Heart right ventricle (tissue), 16 donors: ENCODE data around the gene MORN5. TPM values are rescaled to one million over a fixed set of nuclear protein-coding genes. Genes with fewer than 3 reads are reported as not detected.

Source experiments
- ATAC-seq, 8 donors: fragments of 200-7000 bp; cut with Tn5 transposase; one replicate each; pipeline ENCODE4 v1.9.1; 2020; ENCODE audit warnings: mild to moderate bottlenecking in 8 of 8, moderate library complexity in 8 of 8, moderate number of reproducible peaks in 1 of 8
- DNase-seq, 2 donors: peaks; one replicate each; pipeline ENCODE4 v3.0.0-alpha.2; 2020
- H3K27ac ChIP-seq, 10 donors: fragments of 200-600 bp; sonication (generic) in 2 of 10; one replicate each; pipeline versions ENCODE4 v1.5.0 to v1.8.0; 2020 to 2022; ENCODE audit warnings: mild to moderate bottlenecking in 3 of 10
- H3K27me3 ChIP-seq, 7 donors: fragments of 200-600 bp; one replicate each; pipeline ENCODE4 v1.8.0; 2021 to 2022; ENCODE audit warnings: mild to moderate bottlenecking in 2 of 7
- H3K36me3 ChIP-seq, 9 donors: fragments of 200-600 bp; sonication (generic) in 1 of 9; one replicate each; pipeline versions ENCODE4 v1.5.0 to v1.8.0; 2020 to 2022; ENCODE audit warnings: mild to moderate bottlenecking in 2 of 9
- H3K4me1 ChIP-seq, 9 donors: fragments of 200-600 bp; sonication (generic) in 1 of 9; one replicate each; pipeline versions ENCODE4 v1.5.0 to v1.8.0; 2020 to 2022; ENCODE audit warnings: mild to moderate bottlenecking in 4 of 9
- H3K4me3 ChIP-seq, 10 donors: fragments of 200-600 bp; sonication (generic) in 2 of 10; one replicate each; pipeline versions ENCODE4 v1.5.0 to v1.8.0; 2020 to 2022; ENCODE audit warnings: mild to moderate bottlenecking in 7 of 10, moderate library complexity in 2 of 10
- H3K9me3 ChIP-seq, 11 donors: fragments of 200-600 bp in 10 of 11; sonication (generic) in 2 of 11; one replicate each; pipeline versions ENCODE4 v1.5.0 to v1.8.0; 2013 to 2022; ENCODE audit warnings: mild to moderate bottlenecking in 2 of 11, control low read depth in 1 of 11, moderate library complexity in 1 of 11
- WGBS, 2 donors: extraction: QIAGEN DNeasy Blood & Tissue Kit; methylation state at CpG; one replicate each; pipeline ENCODE4 v1.1.7; 2013; ENCODE audit warnings: inconsistent platforms in 1 of 2; 5-methylcytosine and 5-hydroxymethylcytosine counted together
- intact Hi-C, 10 donors: fragments of 100-400 bp; cut with DNase I; formaldehyde crosslinking; loops; one replicate each; pipeline versions ENCODE4 v1.11.1 to v1.14.2; 2022
- polyA plus RNA-seq, 2 donors: library from polyadenylated mRNA; stranded (reverse); fragments of 200-250 nt; gene quantifications; one replicate each; pipeline ENCODE4 v1.2.3, GENCODE V29; 2013
- total RNA-seq, 10 donors: library from RNA; stranded (reverse); fragmentation: NEBNext Ultra II Directional in 3 of 10; extraction: Animal tissue kit (Norgen Biotek cat#: 25700) in 3 of 10; gene quantifications; one replicate each; pipeline versions ENCODE4 v1.2.1 to v1.2.4, GENCODE V29; 2021 to 2023
- TF ChIP-seq, protein P1 (sequence below), 9 donors: fragments of 200-600 bp; sonication (generic) in 2 of 9; IDR thresholded peaks; one replicate each; pipeline versions ENCODE4 v1.5.0 to v1.8.0; 2021 to 2022; ENCODE audit warnings: antibody characterized with exemption in 9 of 9, mild to moderate bottlenecking in 5 of 9, moderate library complexity in 1 of 9
- donor health status: Arrhythmogenic right ventricular cardiomyopathy.
- donor health status: ischemic (EF 13 %, LVEDD 7.1; RV severe dilation, severe dysfunction).
- donor health status: healthy with polysubstance abuse.
- donor health status: DM: no; HTN: yes; CAD: no.
- donor health status: DM: no; HTN: no; CAD: no.
- donor health status: ischemic (EF 25% LVEDD 6.9; RV normal size, moderate dysfunction).
- donor health status: ischemic (EF 25% LVEDD 5.7; RV mildly dilated, moderate dysfunction).
- donor health status: healthy.
- donor health status: DM: yes; HTN: yes; CAD: no.
- donor health status: Ischemic cardiomyopathy.
- donor health status: ischemic (EF 35%, LVEDD 5.7; RV mildly dilated, moderate dysfunction).
- donor health status: nonischemic (EF 11% LVEDD 7.7; RV severe dilation, severe dysfunction).
- donor health status: DM: yes; HTN: yes; CAD: no.
- donor health status: PGD.
- donor health status: ischemic (EF 29% LVEDD 5.4; RV normal size, mild dysfunction).
- donor health status: nonischemic (EF 23%, LVEDD 6.1; RV moderate dilation, normal function).

MORN5 gene
- total and polyA plus RNA-seq, 12 donors = not detected

DNA sequence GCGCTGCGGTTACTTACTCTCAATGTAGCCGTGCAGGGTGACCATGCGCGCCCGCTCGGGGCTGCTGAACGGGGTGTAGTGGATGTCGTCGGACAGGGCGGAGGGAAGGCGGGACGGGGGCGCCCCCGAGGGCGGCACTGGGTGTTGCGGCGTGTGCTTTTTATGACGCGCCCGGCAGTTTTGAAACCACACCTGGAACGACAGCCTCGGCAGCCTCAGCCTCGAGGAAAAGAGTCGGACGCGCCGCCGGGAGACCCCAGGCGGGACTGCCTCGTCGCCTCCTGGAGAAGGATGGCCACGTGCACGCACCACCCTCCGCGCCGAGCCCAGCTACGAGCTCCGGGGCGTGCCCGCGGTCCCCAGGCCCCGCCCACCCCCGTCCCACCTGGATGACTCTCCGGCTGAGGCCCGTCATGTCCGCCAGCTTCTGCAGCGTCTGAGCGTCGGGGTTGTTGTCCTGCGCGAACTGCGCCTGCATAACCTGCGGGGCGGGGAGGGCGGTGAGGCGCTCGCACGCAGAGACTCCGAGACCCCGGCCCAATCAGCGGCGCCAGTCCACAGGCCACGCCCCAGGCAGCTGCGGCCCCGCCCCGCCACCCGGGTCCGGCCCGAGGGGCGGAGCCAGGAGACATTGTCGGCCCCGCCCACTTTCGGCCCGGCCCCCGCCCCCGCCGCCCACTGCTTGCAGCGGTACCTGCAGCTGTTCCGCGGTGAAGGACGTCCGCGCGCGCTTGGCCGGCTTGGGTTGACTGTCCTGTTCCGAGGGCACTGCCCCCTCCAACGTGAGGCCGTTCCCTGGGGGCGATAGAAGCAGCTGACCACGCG lies 54.1 kb downstream of the MORN5 start:
- DNase-seq (no peak), ATAC-seq (peak in 2 of 8 donors; percentile 41 to 46)
- 18 to 31% methylated on average over 90 to 93 of the region's 93 CpGs for WGBS, 2 donors
- peak overlapping the region in 9 of 10 donors; percentile 10 to 42 (median 26) for H3K4me3 ChIP-seq
- H3K27ac ChIP-seq = no peak overlapping the region
- intact Hi-C loops = no loop called here
- H3K27me3 ChIP-seq = peaks cover 10 to 88% (median 73%) of the 10 kb centered on the region in 7 donors
- H3K4me1 ChIP-seq = peaks cover under 1 to 32% (median 12%) of the 10 kb centered on the region in 9 donors
- TF ChIP-seq, protein P1, sequence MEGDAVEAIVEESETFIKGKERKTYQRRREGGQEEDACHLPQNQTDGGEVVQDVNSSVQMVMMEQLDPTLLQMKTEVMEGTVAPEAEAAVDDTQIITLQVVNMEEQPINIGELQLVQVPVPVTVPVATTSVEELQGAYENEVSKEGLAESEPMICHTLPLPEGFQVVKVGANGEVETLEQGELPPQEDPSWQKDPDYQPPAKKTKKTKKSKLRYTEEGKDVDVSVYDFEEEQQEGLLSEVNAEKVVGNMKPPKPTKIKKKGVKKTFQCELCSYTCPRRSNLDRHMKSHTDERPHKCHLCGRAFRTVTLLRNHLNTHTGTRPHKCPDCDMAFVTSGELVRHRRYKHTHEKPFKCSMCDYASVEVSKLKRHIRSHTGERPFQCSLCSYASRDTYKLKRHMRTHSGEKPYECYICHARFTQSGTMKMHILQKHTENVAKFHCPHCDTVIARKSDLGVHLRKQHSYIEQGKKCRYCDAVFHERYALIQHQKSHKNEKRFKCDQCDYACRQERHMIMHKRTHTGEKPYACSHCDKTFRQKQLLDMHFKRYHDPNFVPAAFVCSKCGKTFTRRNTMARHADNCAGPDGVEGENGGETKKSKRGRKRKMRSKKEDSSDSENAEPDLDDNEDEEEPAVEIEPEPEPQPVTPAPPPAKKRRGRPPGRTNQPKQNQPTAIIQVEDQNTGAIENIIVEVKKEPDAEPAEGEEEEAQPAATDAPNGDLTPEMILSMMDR (IDR thresholded peaks at IDR 0.05) = no peak
- H3K9me3 ChIP-seq = no peaks in the 10 kb centered on the region
- peaks cover 0 to 5% (median 0%) of the 10 kb centered on the region in 9 donors for H3K36me3 ChIP-seq

DNA sequence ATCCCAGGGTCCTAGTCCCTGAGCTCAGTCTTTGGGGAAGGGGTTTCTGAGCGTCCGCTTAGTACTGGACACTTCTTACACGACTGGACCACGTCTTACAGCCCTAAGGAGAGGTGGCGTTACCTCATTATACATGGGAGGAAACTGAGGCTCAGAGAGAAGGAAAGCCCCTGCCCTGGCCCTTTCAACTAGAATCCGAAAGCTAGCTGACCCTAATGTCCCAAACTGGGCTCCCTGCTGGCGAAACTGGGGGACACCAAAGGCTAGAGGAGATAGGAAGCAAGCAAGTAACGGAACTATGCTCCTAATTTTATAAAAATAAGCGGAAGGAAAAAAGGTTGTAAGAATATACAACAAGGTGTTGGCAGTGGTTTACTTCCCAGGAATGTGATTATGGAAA lies 54.8 kb downstream of the MORN5 start:
- peaks cover 0 to 5% (median 0%) of the 10 kb centered on the region in 9 donors for H3K36me3 ChIP-seq
- TF ChIP-seq, protein P1 (IDR thresholded peaks at IDR 0.05) = no peak
- peaks cover 10 to 95% (median 80%) of the 10 kb centered on the region in 7 donors for H3K27me3 ChIP-seq
- DNase-seq = no peak
- H3K4me1 ChIP-seq = peaks cover 3 to 39% (median 19%) of the 10 kb centered on the region in 9 donors
- no peaks in the 10 kb centered on the region for H3K9me3 ChIP-seq
- 48 to 58% methylated on average over 9 of the region's 9 CpGs for WGBS, 2 donors
- intact Hi-C loops = no loop called here
- peak overlapping the region in 1 of 10 donors; percentile 26 for H3K4me3 ChIP-seq
- H3K27ac ChIP-seq = no peak overlapping the region
- ATAC-seq = no peak

DNA sequence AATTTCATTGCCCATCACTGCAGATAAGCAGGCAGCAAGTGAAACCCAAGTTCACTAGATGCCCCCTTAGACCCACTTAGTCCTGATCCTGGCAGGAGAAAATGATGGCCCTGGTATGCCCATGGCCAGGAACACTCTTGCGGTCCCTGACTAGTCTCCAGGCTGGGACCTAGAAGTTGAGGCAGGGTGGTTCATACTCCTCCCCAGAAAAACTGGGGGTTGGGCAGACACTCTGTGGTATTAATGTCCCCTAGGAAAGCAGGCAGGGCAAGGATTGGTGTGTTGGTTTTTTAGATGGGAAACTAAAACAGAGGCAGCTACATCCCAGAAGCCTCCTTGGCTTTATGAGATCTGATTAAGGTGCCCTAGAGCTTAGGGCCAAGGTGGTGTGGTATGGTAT lies 56.0 kb downstream of the MORN5 start:
- WGBS, 2 donors = 83 to 88% methylated on average over 1 of the region's 1 CpG
- peaks cover 16 to 100% (median 86%) of the 10 kb centered on the region in 7 donors for H3K27me3 ChIP-seq

DNA sequence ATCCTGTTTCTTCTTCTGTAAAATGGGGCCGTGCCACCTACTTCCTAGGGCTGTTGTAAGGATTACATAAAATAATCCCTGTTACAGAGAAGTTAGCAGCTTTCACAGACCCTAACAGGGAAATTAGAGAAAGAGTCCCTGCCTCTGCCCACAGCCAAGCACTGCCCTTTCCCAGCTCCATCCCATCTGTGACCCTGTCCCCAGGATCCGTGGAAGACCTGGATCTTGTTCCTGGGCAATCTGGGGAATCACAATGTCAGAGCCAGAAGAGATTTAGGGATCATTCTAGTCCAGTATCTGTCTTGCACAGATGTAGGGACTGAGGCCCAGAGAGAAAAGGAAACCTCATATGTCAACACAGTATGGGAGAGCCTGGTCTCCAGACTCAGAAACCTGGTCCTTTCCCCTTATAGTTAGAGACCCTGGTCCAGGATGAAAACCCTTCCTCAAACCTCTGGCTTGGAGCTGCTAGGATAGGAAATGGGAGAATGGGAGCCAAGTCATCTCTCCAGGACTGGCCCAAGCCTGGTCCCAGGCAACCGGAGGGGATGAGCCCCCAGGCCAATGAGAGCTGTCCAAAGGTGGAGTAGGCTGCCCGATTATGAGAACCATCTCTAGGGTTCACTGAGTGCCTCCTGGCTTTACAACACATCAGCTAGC lies 56.6 kb downstream of the MORN5 start:
- no peak overlapping the region for H3K27ac ChIP-seq
- peaks cover 18 to 100% (median 88%) of the 10 kb centered on the region in 7 donors for H3K27me3 ChIP-seq
- H3K9me3 ChIP-seq = no peaks in the 10 kb centered on the region
- DNase-seq (no peak), ATAC-seq (no peak)
- no peak overlapping the region for H3K4me3 ChIP-seq
- TF ChIP-seq, protein P1 (IDR thresholded peaks at IDR 0.05) = no peak
- WGBS, 2 donors = 66 to 71% methylated on average over 4 of the region's 4 CpGs
- peaks cover 10 to 57% (median 34%) of the 10 kb centered on the region in 9 donors for H3K4me1 ChIP-seq
- intact Hi-C loops = no loop called here
- peaks cover 0 to 5% (median 0%) of the 10 kb centered on the region in 9 donors for H3K36me3 ChIP-seq

More for the DNA sequence above, 56.0 kb downstream of the MORN5 start:
- Histone ChIP-seq H3K9me3 (no peaks in the 10 kb centered on the region), H3K36me3 (peaks cover 0 to 5% (median 0%) of the 10 kb centered on the region in 9 donors), H3K4me3 (no peak overlapping the region), H3K4me1 (peaks cover 8 to 51% (median 31%) of the 10 kb centered on the region in 9 donors), H3K27ac (no peak overlapping the region)
- ATAC-seq (no peak), DNase-seq (no peak)
- TF ChIP-seq, protein P1 (IDR thresholded peaks at IDR 0.05) = no peak
- intact Hi-C loops = no loop called here
